AG04449 (cell line): ENCODE measurements around the gene KRTAP21-2.
"Not testable (repeated sequence)": the region's sequence is repeated elsewhere in the genome, so short reads cannot be mapped to it uniquely, and the experiment has no call there.

Experiments used
- CTCF ChIA-PET: fragments of 350-600 bp; formaldehyde crosslinking; extraction: SDS; loops from one replicate; lab custom pipeline; 2021; ENCODE audit warnings: antibody characterized with exemption; lab: Yijun Ruan, JAX
- POLR2A ChIA-PET: fragments of 400-600, 350-600 bp; formaldehyde crosslinking; extraction: SDS; loops from one replicate; lab custom pipeline; 2020; ENCODE audit warnings: antibody characterized with exemption, inconsistent platforms; lab: Yijun Ruan, JAX
- DNase-seq: peaks from one replicate; pipeline ENCODE4 v3.0.0-alpha.2; 2010; ENCODE audit warnings: low read depth, low spot score
- H3K4me3 ChIP-seq: 2 replicates; pipeline ENCODE4 v1.5.1; 2011; ENCODE audit warnings: low read depth, mild to moderate bottlenecking, control low read depth, low read length
- CTCF ChIP-seq: IDR thresholded peaks from one replicate; pipeline ENCODE4 v1.5.1; 2011; ENCODE audit warnings: mild to moderate bottlenecking, moderate library complexity, low read length, control low read depth, inconsistent platforms; ENCODE audit not compliant: insufficient read depth; ENCODE audit errors: missing control alignments

KRTAP21-2 gene

GRCh38 chr21:30747159-30747558, at the start of gene KRTAP21-2:
TSS of gene KRTAP21-2 (minus strand) at chr21:30747259. CDS start at chr21:30747202, 57 bp downstream.
- POLR2A ChIA-PET = no interaction called here
- no peak for DNase-seq
- no peak within 1 kb of the TSS for H3K4me3 ChIP-seq
- TF ChIP-seq CTCF = no peak
- CTCF ChIA-PET = no interaction called here

DNA sequence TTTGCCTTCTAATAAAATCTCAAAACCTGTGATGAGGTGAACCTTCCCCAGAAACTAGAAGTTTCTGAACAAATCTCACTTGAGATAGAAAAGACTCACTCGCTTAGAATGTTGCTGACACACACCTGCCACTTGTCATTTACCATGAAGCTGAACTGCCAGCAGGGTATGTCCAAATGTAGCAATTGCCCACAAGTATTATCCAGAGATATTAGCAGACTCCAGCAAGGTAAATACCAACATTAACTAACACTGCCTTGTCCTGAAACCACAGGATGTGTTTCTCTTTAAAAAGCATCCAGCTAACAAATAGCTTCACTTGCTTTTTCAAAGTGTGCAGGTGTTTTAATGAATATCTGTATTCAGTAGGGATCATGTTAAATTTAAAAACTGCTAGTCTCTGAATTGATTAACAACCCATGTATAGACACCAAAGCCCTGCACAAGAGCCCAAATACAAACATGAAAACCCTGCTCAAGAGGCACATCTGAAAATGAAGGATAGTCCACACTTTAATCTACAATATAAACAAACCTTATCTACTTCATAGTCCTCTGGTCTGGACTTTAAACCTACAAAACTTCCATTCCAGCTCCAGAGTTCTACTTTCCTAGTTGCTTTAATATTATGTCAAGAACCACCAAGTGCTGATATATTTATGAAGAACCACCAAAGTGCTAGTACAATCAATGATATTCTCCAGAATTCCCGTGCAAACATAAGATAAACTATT, 46.7 kb upstream of the KRTAP21-2 start:
- POLR2A ChIA-PET = no interaction called here
- DNase-seq = no peak
- no peak overlapping the region for H3K4me3 ChIP-seq
- no peak for TF ChIP-seq CTCF
- CTCF ChIA-PET = no interaction called here

DNA sequence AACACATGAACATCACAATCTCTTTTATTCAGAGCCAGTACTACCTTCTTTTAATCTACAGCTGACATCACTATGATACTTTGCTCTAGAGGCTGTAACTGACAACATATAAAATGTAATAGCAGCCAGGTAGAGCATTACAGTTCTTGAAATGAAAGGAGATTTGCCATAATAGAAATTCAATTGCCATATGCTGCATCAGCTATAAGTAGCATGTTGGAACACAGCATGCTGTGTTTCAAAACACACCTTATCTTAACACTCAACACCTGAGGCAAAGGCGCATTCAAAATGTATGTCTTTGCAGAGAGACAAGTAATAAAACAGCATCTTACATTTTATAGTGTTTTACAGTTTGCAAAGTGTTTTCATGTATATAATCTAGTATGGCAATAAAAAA, 32.2 kb upstream of the KRTAP21-2 start:
- ChIA-PET POLR2A (no interaction called here), CTCF (no interaction called here)
- DNase-seq = no peak
- no peak overlapping the region for H3K4me3 ChIP-seq
- no peak for TF ChIP-seq CTCF

DNA sequence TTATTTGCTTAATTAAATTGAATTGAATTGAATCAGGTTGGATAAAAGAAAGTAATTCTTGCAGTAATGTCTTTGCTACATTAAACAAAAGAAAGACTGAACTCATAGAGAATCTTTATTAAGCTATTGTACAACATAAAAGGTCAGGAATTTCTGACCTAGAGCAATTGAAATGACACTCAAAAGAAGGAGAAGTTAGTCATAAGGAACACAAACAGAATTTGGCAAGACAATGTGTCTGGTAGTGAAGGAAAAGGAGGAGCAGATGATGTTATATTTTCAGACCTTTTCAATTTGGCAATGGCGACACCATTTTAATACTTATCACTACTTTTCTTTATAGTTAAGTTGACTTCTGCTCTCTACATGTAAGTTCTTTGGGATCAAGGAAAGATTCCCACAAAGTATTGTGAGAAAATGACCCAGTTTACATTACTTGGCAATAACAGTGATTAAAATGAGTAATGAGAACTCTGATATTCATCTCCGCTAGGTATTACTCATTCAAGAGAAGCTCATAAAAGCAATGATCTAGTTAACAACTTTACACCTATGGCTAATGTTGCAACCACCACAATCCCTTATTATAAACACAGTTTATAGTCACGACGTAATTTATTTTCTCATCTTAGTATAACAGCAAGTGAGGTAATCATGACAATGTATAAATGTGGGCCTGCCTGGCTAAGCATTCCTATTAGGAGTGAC, 22.8 kb upstream of the KRTAP21-2 start:
- no peak for TF ChIP-seq CTCF
- ChIA-PET POLR2A (no interaction called here), CTCF (no interaction called here)
- no peak overlapping the region for H3K4me3 ChIP-seq
- DNase-seq = no peak

DNA sequence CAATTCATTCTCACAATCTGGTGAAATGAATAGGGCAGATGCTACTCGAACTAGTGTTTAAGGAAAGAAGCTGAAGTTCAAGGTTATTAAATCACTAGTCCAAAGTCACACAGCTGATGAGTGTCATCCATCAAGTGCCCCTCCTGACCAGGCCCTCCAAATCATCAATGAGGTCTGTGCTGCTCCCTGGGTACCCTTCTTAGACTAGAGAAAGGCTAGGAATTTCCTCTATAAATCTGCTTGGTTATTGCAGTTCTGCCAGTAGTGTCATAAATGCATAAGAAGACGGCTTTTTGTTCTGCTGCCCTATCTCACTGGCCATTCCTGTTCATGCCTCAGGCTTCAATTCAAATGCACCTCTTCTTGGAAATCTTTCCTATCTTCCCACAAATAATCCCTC, 13.7 kb upstream of the KRTAP21-2 start:
- no peak for TF ChIP-seq CTCF
- ChIA-PET CTCF (no interaction called here), POLR2A (no interaction called here)
- H3K4me3 ChIP-seq = no peak overlapping the region
- no peak for DNase-seq

GRCh38 chr21:30758306-30758705, 11.2 kb upstream of the KRTAP21-2 start:
- CTCF ChIA-PET = no interaction called here
- no peak overlapping the region for H3K4me3 ChIP-seq
- TF ChIP-seq CTCF = no peak
- DNase-seq = no peak
- POLR2A ChIA-PET = no interaction called here

DNA sequence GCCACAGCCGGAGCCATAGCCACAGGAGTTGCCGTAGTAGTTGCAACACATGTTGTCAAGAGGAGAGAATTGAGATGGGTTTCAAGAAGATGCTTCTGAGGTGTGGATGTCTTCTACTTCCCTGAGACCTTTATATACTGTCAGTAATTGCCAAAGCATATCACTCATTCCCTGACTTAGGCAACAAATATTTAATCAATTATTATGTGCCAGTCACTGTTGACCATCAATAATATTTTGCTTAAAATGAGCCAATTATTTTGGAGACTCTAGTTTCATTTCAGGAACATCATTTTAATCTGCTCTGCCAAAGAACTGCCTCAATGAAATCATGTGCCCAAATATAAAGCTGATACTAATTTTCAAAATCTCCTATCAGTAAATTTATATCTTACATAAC, 8.3 kb upstream of the KRTAP21-2 start, which contains the start of gene KRTAP21-1:
Gene KRTAP21-1, minus strand, starts transcription at position 101 of the 400 bp plus-strand sequence. Its CDS starts 50 bp downstream, at position 51.
- DNase-seq, H3K4me3 ChIP-seq, CTCF ChIA-PET, POLR2A ChIA-PET: not testable (repeated sequence)
